Measurements from ENCODE around the gene COMMD4.
"Not testable (repeated sequence)": the region's sequence is repeated elsewhere in the genome, so short reads cannot be mapped to it uniquely, and the experiment has no call there.

Gene COMMD4

GRCh38 chr15:75335705-75336355 is at the start of gene COMMD4:
Gene COMMD4, plus strand, starts transcription at chr15:75336063. Its CDS starts 27 bp downstream, at chr15:75336090.
- no peak for TF ChIP-seq CTCF (IDR thresholded peaks at IDR 0.05; ENCODE audit: low read depth, low read length)
- peak within 1 kb of the TSS; percentile 79 for H3K4me3 ChIP-seq (ENCODE audit: low read depth, low read length)

GRCh38 chr15:75293660-75294059 is 42.2 kb upstream of the COMMD4 start:
- not testable (repeated sequence) for H3K4me3 ChIP-seq (ENCODE audit: low read depth, low read length)

- not testable (repeated sequence) for H3K4me3 ChIP-seq (ENCODE audit: low read depth, low read length)
These were observed 37.1 kb upstream of the COMMD4 start for GRCh38 chr15:75298541-75299310.

- TF ChIP-seq CTCF (IDR thresholded peaks at IDR 0.05; ENCODE audit: low read depth, low read length): peak; percentile 32; the same call in 1 of the 2 replicates
- not testable (repeated sequence) for H3K4me3 ChIP-seq (ENCODE audit: low read depth, low read length)
These were observed 36.6 kb upstream of the COMMD4 start for GRCh38 chr15:75299311-75299688.

- H3K4me3 ChIP-seq (ENCODE audit: low read depth, low read length): not testable (repeated sequence)
These were observed 35.8 kb upstream of the COMMD4 start for GRCh38 chr15:75300026-75300425.

GRCh38 chr15:75302318-75302717 is 33.5 kb upstream of the COMMD4 start:
- TF ChIP-seq CTCF (IDR thresholded peaks at IDR 0.05; ENCODE audit: low read depth, low read length): no peak

GRCh38 chr15:75302753-75303152 is 33.1 kb upstream of the COMMD4 start:
- H3K4me3 ChIP-seq (ENCODE audit: low read depth, low read length): not testable (repeated sequence)

More at GRCh38 chr15:75302318-75302717, 33.5 kb upstream of the COMMD4 start:
- H3K4me3 ChIP-seq (ENCODE audit: low read depth, low read length): no peak overlapping the region

GRCh38 chr15:75306188-75306587 is 29.7 kb upstream of the COMMD4 start:
- no peak for TF ChIP-seq CTCF (IDR thresholded peaks at IDR 0.05; ENCODE audit: low read depth, low read length)

GRCh38 chr15:75307778-75308390 is 28.0 kb upstream of the COMMD4 start:
- H3K4me3 ChIP-seq (ENCODE audit: low read depth, low read length): no peak overlapping the region
- TF ChIP-seq CTCF (IDR thresholded peaks at IDR 0.05; ENCODE audit: low read depth, low read length): no peak

More at GRCh38 chr15:75306188-75306587, 29.7 kb upstream of the COMMD4 start:
- no peak overlapping the region for H3K4me3 ChIP-seq (ENCODE audit: low read depth, low read length)
